Pulmonary artery endothelial cell (primary cell): ENCODE measurements around the gene CELSR2. TPM values are rescaled to one million over a fixed set of nuclear protein-coding genes. Genes with fewer than 3 reads are reported as not detected.
"Not testable (repeated sequence)": the region's sequence is repeated elsewhere in the genome, so short reads cannot be mapped to it uniquely, and the experiment has no call there.

Source experiments
- DNase-seq: peaks from one replicate; pipeline ENCODE4 v3.0.0-alpha.2; 2011; ENCODE audit warnings: low read depth, low spot score
- total RNA-seq: library from RNA; depleted of rRNA; stranded (reverse); fragments of >200 nt; gene quantifications from 2 replicates; pipeline ENCODE4 v1.2.3, GENCODE V29; 2014

Gene CELSR2
- total RNA-seq, 1 donor from 2014 or later = 1.3 TPM

- no peak for DNase-seq
These were observed 51.4 kb downstream of the CELSR2 start for GRCh38 chr1:109300650-109301151.

DNA sequence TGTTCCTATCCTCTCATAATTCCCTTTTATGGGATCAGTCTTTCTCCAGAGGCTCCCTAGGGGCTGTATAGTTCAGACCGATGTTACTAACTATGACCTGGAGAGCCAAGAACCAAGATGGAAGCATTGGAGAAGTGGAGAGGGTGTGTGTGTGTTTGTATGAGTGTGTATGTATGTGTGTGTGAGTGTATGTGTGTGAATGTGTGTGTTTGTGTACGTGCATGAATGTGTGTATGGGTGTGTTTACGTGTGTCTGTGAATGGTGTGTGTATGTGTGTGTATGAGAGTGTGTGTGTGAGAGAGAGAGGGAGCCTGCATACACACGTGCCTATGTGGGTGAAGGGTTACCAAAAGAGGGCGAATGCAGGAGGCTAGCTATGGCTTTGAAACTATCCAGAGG lies 52.5 kb downstream of the CELSR2 start:
- DNase-seq = no peak

DNA sequence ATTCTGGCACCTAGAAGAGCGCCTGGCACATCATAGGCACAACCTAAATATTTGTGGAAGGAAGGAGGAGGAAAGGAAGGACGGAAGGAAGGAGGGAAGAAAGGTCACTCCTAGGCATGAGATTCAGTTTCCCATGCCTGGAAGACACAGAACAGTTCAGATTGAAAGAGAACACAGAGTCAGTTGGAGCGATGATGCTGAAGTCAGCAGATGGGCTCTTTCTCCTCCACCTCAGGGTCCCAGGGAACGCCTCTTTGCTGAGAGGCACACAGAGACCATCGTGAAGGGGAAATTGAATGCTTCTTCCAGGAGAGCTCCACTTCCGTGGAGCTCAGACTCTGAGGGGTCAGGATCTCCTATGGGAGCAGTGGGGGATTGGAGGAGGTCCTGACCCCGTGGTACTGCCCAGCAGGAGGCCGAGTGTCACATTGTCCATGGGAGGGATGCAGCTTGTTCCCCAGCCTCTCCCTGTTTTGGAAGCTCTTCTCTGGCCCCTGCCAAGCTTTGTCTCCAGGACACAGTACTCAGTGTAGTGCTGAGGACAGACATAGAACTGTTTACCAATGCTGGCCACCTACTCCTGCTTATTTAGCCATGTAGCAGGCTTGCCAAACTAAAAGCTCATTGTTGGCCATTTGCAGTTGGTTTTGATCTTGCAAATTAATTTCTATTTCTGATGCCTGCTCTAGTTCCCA lies 55.0 kb downstream of the CELSR2 start:
- DNase-seq = no peak

- DNase-seq = not testable (repeated sequence)
These were observed 56.7 kb downstream of the CELSR2 start for GRCh38 chr1:109305991-109306390.

- DNase-seq = no peak
These were observed 57.5 kb downstream of the CELSR2 start, which contains the start of gene MYBPHL for GRCh38 chr1:109306832-109307273. Gene MYBPHL, minus strand, starts transcription at chr1:109307011. Its CDS starts 20 bp downstream, at chr1:109306991.

DNA sequence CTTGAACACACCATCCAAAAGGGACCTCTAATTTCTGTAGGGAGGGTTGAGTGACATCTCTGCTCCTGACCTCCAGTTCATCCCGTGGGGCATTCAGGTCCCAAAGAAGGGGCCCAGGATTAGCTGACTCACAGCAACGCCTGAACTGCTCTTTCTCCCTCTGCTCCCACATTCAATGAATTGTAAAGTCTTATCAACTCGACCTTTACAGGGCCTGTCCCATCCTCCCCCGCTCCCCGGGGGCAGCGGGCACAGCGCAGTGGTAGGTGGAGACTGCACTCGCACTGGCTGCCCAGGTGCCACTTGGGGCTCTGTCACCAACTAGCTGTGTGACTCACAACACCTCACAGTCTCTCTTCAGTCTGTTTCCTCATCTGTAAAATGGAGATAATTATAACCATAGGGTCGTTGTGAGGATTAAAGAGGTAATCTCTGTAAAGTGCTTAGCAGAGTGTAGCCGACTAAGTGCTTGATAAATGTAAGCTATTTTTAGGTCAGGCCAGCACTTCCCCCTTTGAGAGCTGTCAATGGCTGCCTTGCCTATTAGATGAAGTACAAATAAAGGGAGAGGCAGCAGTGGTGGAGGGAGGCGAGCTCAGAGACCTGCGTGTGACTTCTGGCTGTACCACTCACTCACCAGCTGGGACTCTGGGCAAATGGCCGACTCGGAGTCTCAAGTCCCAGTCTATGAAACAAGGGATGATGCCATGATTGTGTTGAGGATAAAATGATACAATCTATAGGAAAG lies 58.1 kb downstream of the CELSR2 start:
- no peak for DNase-seq

DNA sequence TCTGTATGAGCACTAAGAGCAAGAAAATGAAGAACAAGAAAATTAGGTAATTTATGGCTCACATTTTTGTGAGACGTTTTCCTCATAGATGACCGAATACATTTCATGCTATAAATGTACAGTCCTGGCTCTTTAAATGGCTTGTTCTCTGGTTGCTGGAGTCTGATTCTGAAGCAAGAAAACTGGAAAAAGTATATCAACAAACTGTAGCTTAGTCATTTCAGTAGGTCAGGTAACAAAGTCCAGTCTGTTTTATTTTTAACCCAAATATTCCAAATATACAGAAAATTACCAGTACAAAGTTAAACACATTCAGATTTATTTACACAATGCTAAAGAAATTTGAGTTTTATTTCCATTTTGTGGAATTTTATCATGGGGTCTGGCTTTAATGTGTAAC lies 60.0 kb downstream of the CELSR2 start:
- no peak for DNase-seq

GRCh38 chr1:109312246-109312645 lies 62.9 kb downstream of the CELSR2 start:
- DNase-seq = no peak

- no peak for DNase-seq
These were observed 63.8 kb downstream of the CELSR2 start for GRCh38 chr1:109312978-109313775.

- DNase-seq = no peak
These were observed 65.5 kb downstream of the CELSR2 start for GRCh38 chr1:109314795-109315194.

- no peak for DNase-seq
These were observed 65.9 kb downstream of the CELSR2 start for GRCh38 chr1:109315288-109315687.

DNA sequence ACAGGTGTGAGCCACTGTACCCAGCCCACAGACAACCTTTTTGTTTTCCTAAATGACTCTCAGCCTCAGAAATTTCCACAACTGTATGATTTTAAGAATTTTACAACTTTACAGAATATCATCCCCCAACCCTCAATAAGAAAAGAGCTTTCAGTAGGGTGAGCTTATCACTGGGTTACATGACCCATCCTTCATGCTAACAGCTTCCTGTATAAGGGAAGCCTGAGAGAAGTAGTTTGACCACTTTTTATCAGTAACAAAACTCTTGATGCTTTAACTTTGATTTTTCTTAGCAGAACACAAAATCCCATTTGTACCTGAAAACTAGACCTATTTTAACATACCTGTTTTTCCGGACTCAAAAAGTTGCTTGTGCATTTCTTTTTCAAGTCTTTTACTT lies 67.2 kb downstream of the CELSR2 start:
- DNase-seq = no peak

- DNase-seq = no peak
These were observed 69.8 kb downstream of the CELSR2 start for GRCh38 chr1:109319114-109319513.

DNA sequence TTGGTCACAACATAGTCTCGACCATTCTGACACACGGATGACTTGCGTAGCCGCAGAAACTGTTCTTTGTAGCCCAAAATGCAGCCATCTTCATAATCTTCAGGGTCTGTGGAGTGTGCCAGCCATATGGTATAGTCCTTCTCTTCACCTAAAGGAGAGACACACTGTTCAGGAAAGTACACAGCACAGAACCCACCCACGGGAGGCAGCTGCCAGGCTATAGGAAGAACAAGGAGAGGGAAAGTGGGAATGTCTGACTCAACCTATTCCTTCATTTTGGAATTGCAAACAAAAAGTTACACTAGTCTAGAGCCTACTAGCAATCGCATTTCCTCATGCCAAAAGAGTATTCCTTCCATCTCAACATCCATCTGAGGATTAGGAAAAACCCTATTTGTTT lies 73.6 kb downstream of the CELSR2 start:
- no peak for DNase-seq

Other genes starting within 250 kb of the CELSR2 start
- gene WDR47, start 207.4 kb upstream of the CELSR2 start, total RNA-seq = 18.7 and 21.2 TPM in 2 replicates
- 68.0 and 145 TPM in 2 replicates for gene TAF13, start 173.5 kb upstream of the CELSR2 start, total RNA-seq
- 24.4 and 29.6 TPM in 2 replicates for gene TMEM167B, start 158.8 kb upstream of the CELSR2 start, total RNA-seq
- 0.21 and 0.26 TPM in 2 replicates for gene ELAPOR1, start 135.4 kb upstream of the CELSR2 start, total RNA-seq
- 232 and 251 TPM in 2 replicates for gene SARS1, start 35.6 kb upstream of the CELSR2 start, total RNA-seq
- 5.5 and 12.8 TPM in 2 replicates for gene PSRC1, start 33.6 kb downstream of the CELSR2 start, total RNA-seq
- not detected in 2 replicates for gene MYBPHL, start 57.5 kb downstream of the CELSR2 start, total RNA-seq
- 14.5 and 18.4 TPM in 2 replicates for gene SORT1, start 148.4 kb downstream of the CELSR2 start, total RNA-seq
- 69.6 and 74.4 TPM in 2 replicates for gene PSMA5, start 176.9 kb downstream of the CELSR2 start, total RNA-seq
- gene SYPL2, start 217.0 kb downstream of the CELSR2 start, total RNA-seq = 0.04 TPM in 1 of 2 replicates, not detected in the other
- gene ATXN7L2, start 234.4 kb downstream of the CELSR2 start, total RNA-seq = 0.99 and 1.1 TPM in 2 replicates
- gene CYB561D1, start 244.6 kb downstream of the CELSR2 start, total RNA-seq = 4.0 and 5.0 TPM in 2 replicates